Measurements from ENCODE around the gene LTBP2.

- TF ChIP-seq POLR2A (IDR thresholded peaks at IDR 0.05; ENCODE audit: borderline replicate concordance, extremely low read depth, insufficient read depth, insufficient read length) (no peak), SP1 (IDR thresholded peaks at IDR 0.05; ENCODE audit: low read depth) (no peak), CTCF (IDR thresholded peaks at IDR 0.05 in 2 of 3, conservative IDR thresholded peaks at IDR 0.05 in 1 of 3; ENCODE audit: borderline replicate concordance in 1 of 3, insufficient read depth in 1 of 3, low read depth in 2 of 3, low read length in 2 of 3) (peak; percentile 76 to 96 (median 90))
Measured at GRCh38 chr14:74508292-74508731, 103.7 kb downstream of the LTBP2 start.
